Progenitor cell of endocrine pancreas (in vitro differentiated cells): ENCODE data around the gene CCDC171. TPM values are rescaled to one million over a fixed set of nuclear protein-coding genes. Genes with fewer than 3 reads are reported as not detected.
A peak's percentile ranks its signal among the peaks of the same experiment; 100 is the strongest.

Experiments
- DNase-seq: peaks from one replicate; pipeline ENCODE4 v3.0.0; 2021; ENCODE audit warnings: low spot score; ENCODE audit not compliant: unreplicated experiment
- H3K27ac Mint-ChIP-seq: 2 replicates; pipeline ENCODE4 v1.8.0; 2021; ENCODE audit warnings: mild to moderate bottlenecking, moderate library complexity, mixed read lengths
- H3K27me3 Mint-ChIP-seq: 2 replicates; pipeline ENCODE4 v1.8.0; 2021; ENCODE audit warnings: mixed read lengths
- H3K36me3 Mint-ChIP-seq: 2 replicates; pipeline ENCODE4 v1.8.0; 2022; ENCODE audit warnings: mixed read lengths; ENCODE audit not compliant: insufficient read depth
- H3K4me1 Mint-ChIP-seq: 2 replicates; pipeline ENCODE4 v1.8.0; 2021; ENCODE audit warnings: low read depth, mixed read lengths
- H3K4me3 Mint-ChIP-seq: 2 replicates; pipeline ENCODE4 v1.8.0; 2021; ENCODE audit warnings: low read depth, mild to moderate bottlenecking, moderate library complexity, mixed read lengths
- H3K9me3 Mint-ChIP-seq: 2 replicates; pipeline ENCODE4 v1.8.0; 2021; ENCODE audit warnings: low read depth, mixed read lengths
- long read RNA-seq: library from polyadenylated mRNA; unstranded; transcript quantifications from one replicate; pipeline ENCODE4 v2.0.0, GENCODE V29; 2020
- total RNA-seq: library from RNA; stranded (reverse); gene quantifications from 2 replicates; pipeline ENCODE4 v1.2.1, GENCODE V29; 2021
- TF ChIP-seq, protein P1 (sequence below): fragments of 200-600 bp; sonication (generic); IDR thresholded peaks from one replicate; pipeline ENCODE4 v1.5.0; 2021; ENCODE audit warnings: antibody characterized with exemption, mild to moderate bottlenecking; ENCODE audit not compliant: unreplicated experiment

Gene CCDC171
- total RNA-seq, result 5.1 and 7.7 TPM in 2 replicates
- long read RNA-seq, partial matches to known transcripts, result 6 of 8 reads
- long read RNA-seq, other reads (novel, unspliced or antisense), result 2 of 8 reads

DNA sequence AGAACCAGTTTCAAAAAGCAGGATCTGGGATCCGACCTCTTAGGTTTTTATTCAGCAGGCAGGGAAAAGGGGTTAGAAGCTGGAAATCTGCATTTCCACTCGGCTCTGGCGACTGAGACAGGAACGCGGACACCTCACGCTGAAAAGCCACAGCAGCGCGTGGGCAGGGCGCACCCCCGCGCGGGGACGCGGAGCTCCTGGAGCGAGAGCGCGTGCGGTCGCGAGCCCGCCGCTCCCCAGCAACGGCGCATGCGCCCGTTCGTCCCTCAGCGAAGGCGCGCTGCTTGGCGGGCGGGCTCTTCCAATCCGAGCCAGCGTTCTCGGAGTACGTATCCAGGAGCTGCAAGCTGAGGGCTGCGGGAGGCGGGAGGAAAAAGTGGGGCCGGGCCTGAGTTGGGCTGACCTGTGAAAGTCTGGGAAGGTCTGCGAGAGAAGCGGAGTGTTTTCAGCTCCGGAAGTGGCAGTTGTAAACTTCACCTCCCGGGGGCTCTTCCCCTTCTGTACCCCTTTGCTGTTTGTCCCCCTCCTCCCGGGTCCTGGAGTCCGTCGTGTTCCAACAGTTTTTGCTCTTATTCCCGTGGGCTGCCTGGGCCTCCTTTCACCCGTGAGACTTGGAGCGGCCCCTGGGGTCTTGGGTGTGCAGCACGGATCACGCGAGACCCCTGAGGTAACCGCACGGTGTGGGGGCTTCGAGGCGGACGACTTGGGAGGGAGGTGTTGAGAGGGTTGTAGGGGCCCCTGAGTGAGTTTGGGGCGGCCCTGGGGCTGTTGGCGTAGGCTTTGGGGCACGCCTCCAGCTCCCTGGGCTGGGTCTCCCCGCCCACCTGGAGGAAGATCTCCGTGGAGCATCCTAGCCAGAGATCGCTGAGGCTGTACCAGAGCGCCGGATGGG is at the start of gene CCDC171:
TSS of gene CCDC171 (plus strand) at position 408 of the 892 bp plus-strand sequence. CDS start 11,046 bp downstream, outside the sequence.
- no peaks in the 10 kb centered on the region for H3K36me3 Mint-ChIP-seq
- H3K9me3 Mint-ChIP-seq, result no peaks in the 10 kb centered on the region
- H3K27me3 Mint-ChIP-seq, result peaks cover 7% of the 10 kb centered on the region
- TF ChIP-seq, protein P1, sequence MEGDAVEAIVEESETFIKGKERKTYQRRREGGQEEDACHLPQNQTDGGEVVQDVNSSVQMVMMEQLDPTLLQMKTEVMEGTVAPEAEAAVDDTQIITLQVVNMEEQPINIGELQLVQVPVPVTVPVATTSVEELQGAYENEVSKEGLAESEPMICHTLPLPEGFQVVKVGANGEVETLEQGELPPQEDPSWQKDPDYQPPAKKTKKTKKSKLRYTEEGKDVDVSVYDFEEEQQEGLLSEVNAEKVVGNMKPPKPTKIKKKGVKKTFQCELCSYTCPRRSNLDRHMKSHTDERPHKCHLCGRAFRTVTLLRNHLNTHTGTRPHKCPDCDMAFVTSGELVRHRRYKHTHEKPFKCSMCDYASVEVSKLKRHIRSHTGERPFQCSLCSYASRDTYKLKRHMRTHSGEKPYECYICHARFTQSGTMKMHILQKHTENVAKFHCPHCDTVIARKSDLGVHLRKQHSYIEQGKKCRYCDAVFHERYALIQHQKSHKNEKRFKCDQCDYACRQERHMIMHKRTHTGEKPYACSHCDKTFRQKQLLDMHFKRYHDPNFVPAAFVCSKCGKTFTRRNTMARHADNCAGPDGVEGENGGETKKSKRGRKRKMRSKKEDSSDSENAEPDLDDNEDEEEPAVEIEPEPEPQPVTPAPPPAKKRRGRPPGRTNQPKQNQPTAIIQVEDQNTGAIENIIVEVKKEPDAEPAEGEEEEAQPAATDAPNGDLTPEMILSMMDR, result no peak
- peak; percentile 83 for DNase-seq
- peak within 1 kb of the TSS; percentile 92 for H3K4me3 Mint-ChIP-seq
- H3K4me1 Mint-ChIP-seq, result no peaks in the 10 kb centered on the region
- peak within 1 kb of the TSS; percentile 98 for H3K27ac Mint-ChIP-seq

DNA sequence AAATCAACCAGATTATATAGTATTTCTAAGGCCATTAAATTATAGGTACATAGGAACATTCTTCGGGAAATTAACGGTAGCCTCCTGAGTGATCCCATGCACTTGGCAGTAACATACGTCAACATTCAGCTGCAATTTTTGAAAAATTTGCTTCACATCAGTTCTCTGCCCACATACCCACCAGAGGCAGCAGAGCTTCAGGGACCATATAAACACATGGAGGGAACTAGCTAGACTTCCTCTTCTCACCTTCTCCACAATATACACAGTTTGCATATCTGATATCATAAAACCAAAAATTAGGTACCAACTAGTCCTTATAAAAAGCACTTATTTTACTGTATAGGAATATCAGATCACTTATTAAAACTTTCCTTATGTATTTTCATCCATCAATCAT is 46.9 kb upstream of the CCDC171 start:
- Mint-ChIP-seq H3K36me3 (peaks cover 26% of the 10 kb centered on the region), H3K4me1 (peaks cover 18% of the 10 kb centered on the region), H3K9me3 (no peaks in the 10 kb centered on the region), H3K4me3 (no peak overlapping the region), H3K27ac (no peak overlapping the region), H3K27me3 (no peaks in the 10 kb centered on the region)
- TF ChIP-seq, protein P1, result no peak
- DNase-seq, result no peak

DNA sequence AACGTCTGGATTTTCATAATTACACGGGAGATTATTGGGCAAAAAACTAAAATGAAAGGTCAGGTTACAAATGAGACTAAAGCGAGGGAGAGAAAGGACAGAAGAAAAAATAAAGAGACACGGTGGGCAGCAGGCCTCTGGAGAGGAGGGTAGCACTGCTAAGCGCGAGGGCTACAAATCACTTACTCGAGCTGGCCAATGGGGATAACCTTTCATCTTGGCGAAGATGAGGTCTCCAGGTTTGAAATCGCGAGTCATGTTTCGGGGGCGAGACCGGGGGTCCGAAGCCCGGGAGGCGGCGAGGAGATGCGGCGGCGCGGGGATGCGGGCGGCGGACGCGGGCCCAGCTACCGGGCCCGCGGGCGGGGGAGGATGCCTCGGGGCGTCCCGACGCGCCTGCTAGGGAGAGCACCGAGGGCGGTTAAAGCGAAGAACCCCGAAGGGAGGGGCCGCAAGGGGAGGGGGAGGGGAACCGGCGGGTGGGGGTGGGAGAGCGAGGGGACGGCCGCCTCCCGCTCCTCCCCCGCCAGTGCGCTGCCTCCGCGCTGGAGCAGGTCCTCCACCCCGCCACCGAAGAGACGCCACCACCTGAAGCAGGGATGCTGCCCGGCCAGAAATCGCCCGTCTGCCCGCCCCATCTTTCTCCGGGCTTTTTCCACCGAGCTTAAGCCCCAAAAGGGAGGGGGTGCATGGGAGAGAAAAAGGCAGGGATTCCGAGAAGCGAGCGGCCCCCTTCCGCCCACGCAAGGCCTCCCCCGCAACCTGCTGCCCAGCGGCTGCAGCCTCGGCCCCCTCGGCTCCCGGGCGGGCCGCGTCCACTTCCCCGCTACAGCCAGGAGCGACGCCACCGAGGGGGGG is 42.7 kb upstream of the CCDC171 start:
- peak overlapping the region; percentile 96 for H3K4me3 Mint-ChIP-seq
- H3K36me3 Mint-ChIP-seq, result peaks cover 20% of the 10 kb centered on the region
- H3K4me1 Mint-ChIP-seq, result peaks cover 16% of the 10 kb centered on the region
- H3K27me3 Mint-ChIP-seq, result no peaks in the 10 kb centered on the region
- peak overlapping the region; percentile 97 for H3K27ac Mint-ChIP-seq
- TF ChIP-seq, protein P1, result no peak
- peak; percentile 31 for DNase-seq
- no peaks in the 10 kb centered on the region for H3K9me3 Mint-ChIP-seq

- Mint-ChIP-seq H3K4me1 (peaks cover 16% of the 10 kb centered on the region), H3K27me3 (no peaks in the 10 kb centered on the region), H3K27ac (peak within 1 kb of the TSS; percentile 100), H3K4me3 (peak within 1 kb of the TSS; percentile 96), H3K36me3 (peaks cover 15% of the 10 kb centered on the region), H3K9me3 (no peaks in the 10 kb centered on the region)
- peak; percentile 68 for DNase-seq
- TF ChIP-seq, protein P1, result no peak
Observed at GRCh38 chr9:15510789-15511575, 41.9 kb upstream of the CCDC171 start, which contains the start of gene PSIP1. Gene PSIP1 (minus strand): TSS chr9:15510970. CDS start chr9:15510188, 782 bp downstream.
